RPMI7951 (cell line): ENCODE data around the gene SCNN1B. TPM values are rescaled to one million over a fixed set of nuclear protein-coding genes. Genes with fewer than 3 reads are reported as not detected.
"Not testable (repeated sequence)": the region's sequence is repeated elsewhere in the genome, so short reads cannot be mapped to it uniquely, and the experiment has no call there.

ENCODE experiments used
- DNase-seq: peaks from one replicate; pipeline ENCODE4 v3.0.0-alpha.2; 2012; ENCODE audit warnings: low read depth
- total RNA-seq: library from RNA; depleted of rRNA; stranded (reverse); fragments of >200 nt; shearing (Covaris generic); gene quantifications from 2 replicates; pipeline ENCODE4 v1.2.3, GENCODE V29; 2014

The SCNN1B gene
- total RNA-seq, 1 experiment from 2014 or later: not detected

- DNase-seq: no peak
Observed at GRCh38 chr16:23354246-23354645, 52.1 kb downstream of the SCNN1B start.

- no peak for DNase-seq
Observed at GRCh38 chr16:23355106-23355670, 53.1 kb downstream of the SCNN1B start.

- no peak for DNase-seq
Observed at GRCh38 chr16:23356941-23357340, 54.8 kb downstream of the SCNN1B start.

GRCh38 chr16:23357761-23358290 lies 55.7 kb downstream of the SCNN1B start:
- no peak for DNase-seq

- no peak for DNase-seq
Observed at GRCh38 chr16:23359092-23359760, 57.1 kb downstream of the SCNN1B start.

- DNase-seq: peak; percentile 5
Observed at GRCh38 chr16:23362460-23363317, 60.6 kb downstream of the SCNN1B start.

GRCh38 chr16:23365602-23366240 lies 63.6 kb downstream of the SCNN1B start:
- no peak for DNase-seq

GRCh38 chr16:23366341-23366740 lies 64.2 kb downstream of the SCNN1B start:
- not testable (repeated sequence) for DNase-seq

GRCh38 chr16:23367564-23367963 lies 65.5 kb downstream of the SCNN1B start:
- DNase-seq: no peak

GRCh38 chr16:23367988-23368387 lies 65.9 kb downstream of the SCNN1B start:
- no peak for DNase-seq

- no peak for DNase-seq
Observed at GRCh38 chr16:23368469-23368868, 66.4 kb downstream of the SCNN1B start.

GRCh38 chr16:23369416-23369815 lies 67.3 kb downstream of the SCNN1B start:
- DNase-seq: no peak

- no peak for DNase-seq
Observed at GRCh38 chr16:23371368-23371767, 69.3 kb downstream of the SCNN1B start.

GRCh38 chr16:23373436-23374219 lies 71.5 kb downstream of the SCNN1B start:
- DNase-seq: no peak

- no peak for DNase-seq
Observed at GRCh38 chr16:23374721-23375510, 72.8 kb downstream of the SCNN1B start.

GRCh38 chr16:23375643-23376042 lies 73.5 kb downstream of the SCNN1B start:
- DNase-seq: no peak

GRCh38 chr16:23377071-23377931 lies 75.2 kb downstream of the SCNN1B start:
- DNase-seq: no peak

- no peak for DNase-seq
Observed at GRCh38 chr16:23378256-23378655, 76.2 kb downstream of the SCNN1B start.

- DNase-seq: no peak
Observed at GRCh38 chr16:23378921-23379320, 76.8 kb downstream of the SCNN1B start.
